HEK293T (cell line): Measurements from ENCODE around the gene DOK7.

ENCODE experiments used
- CTCF ChIA-PET: fragments of 350-600 bp; formaldehyde crosslinking; extraction: SDS; loops from one replicate; lab custom pipeline; 2021; ENCODE audit warnings: antibody characterized with exemption, inconsistent platforms; lab: Yijun Ruan, JAX
- POLR2A ChIA-PET: fragments of 350-600 bp; formaldehyde crosslinking; extraction: SDS; loops from one replicate; lab custom pipeline; 2020; ENCODE audit warnings: antibody characterized with exemption, inconsistent platforms; lab: Yijun Ruan, JAX
- DNase-seq: peaks from one replicate; pipeline ENCODE4 v3.0.0; 2012; ENCODE audit warnings: mixed read lengths; ENCODE audit errors: extremely low spot score
- ARNT ChIP-seq: fragments of 450-650 bp; IDR thresholded peaks from 2 replicates; pipeline ENCODE4 v1.6.1; 2017; ENCODE audit warnings: mild to moderate bottlenecking
- BHLHE40 ChIP-seq: fragments of 450-650 bp; IDR thresholded peaks from 2 replicates; pipeline ENCODE4 v1.6.1; 2016; ENCODE audit warnings: mild to moderate bottlenecking, moderate library complexity, borderline replicate concordance
- CTBP1 ChIP-seq: fragments of 450-650 bp; IDR thresholded peaks from 2 replicates; pipeline ENCODE4 v1.6.1; 2016; ENCODE audit warnings: borderline replicate concordance
- ELF4 ChIP-seq: fragments of 450-650 bp; IDR thresholded peaks from 2 replicates; pipeline ENCODE4 v1.6.1; 2017; ENCODE audit warnings: antibody characterized with exemption
- FOXA1 ChIP-seq: fragments of 450-650 bp; IDR thresholded peaks from 2 replicates; pipeline ENCODE4 v1.6.1; 2016; ENCODE audit warnings: mild to moderate bottlenecking
- FOXK2 ChIP-seq: fragments of 450-650 bp; IDR thresholded peaks from 2 replicates; pipeline ENCODE4 v1.6.1; 2016; ENCODE audit warnings: mild to moderate bottlenecking
- FOXM1 ChIP-seq: fragments of 450-650 bp; IDR thresholded peaks from 2 replicates; pipeline ENCODE4 v1.6.1; 2017; ENCODE audit warnings: mild to moderate bottlenecking, borderline replicate concordance
- HDGF ChIP-seq: fragments of 450-650 bp; IDR thresholded peaks from 2 replicates; pipeline ENCODE4 v1.6.1; 2017; ENCODE audit warnings: antibody characterized with exemption, borderline replicate concordance
- L3MBTL2 ChIP-seq: fragments of 450-650 bp; conservative IDR thresholded peaks from 2 replicates; pipeline ENCODE4 v1.6.1; 2016; ENCODE audit warnings: mild to moderate bottlenecking
- LEF1 ChIP-seq: fragments of 450-650 bp; IDR thresholded peaks from 2 replicates; pipeline ENCODE4 v1.6.1; 2017; ENCODE audit warnings: mild to moderate bottlenecking, borderline replicate concordance
- NFRKB ChIP-seq: fragments of 450-650 bp; IDR thresholded peaks from 2 replicates; pipeline ENCODE4 v1.6.1; 2016; ENCODE audit warnings: mild to moderate bottlenecking, moderate library complexity
- PKNOX1 ChIP-seq: fragments of 450-650 bp; IDR thresholded peaks from 2 replicates; pipeline ENCODE4 v1.6.1; 2016
- SP1 ChIP-seq: fragments of 450-650 bp; IDR thresholded peaks from 2 replicates; pipeline ENCODE4 v1.6.1; 2017
- SUZ12 ChIP-seq: fragments of 450-650 bp; IDR thresholded peaks from 2 replicates; pipeline ENCODE4 v1.6.1; 2016; ENCODE audit warnings: mild to moderate bottlenecking
- TARDBP ChIP-seq: fragments of 450-650 bp; IDR thresholded peaks from 2 replicates; pipeline ENCODE4 v1.6.1; 2016
- ZNF384 ChIP-seq: fragments of 450-650 bp; IDR thresholded peaks from 2 replicates; pipeline ENCODE4 v1.6.1; 2016

DOK7 gene

GRCh38 chr4:3429651-3430050 lies 33.5 kb upstream of the DOK7 start:
- CTCF ChIA-PET = interaction anchor here (0.6 to 1.0 kb wide), 3 partner anchors 14 to 377 kb away, joined by 3 read pairs; no protein-coding TSS in a partner anchor
- TF ChIP-seq L3MBTL2 = no peak
- no peak for TF ChIP-seq FOXK2
- no peak for TF ChIP-seq LEF1
- TF ChIP-seq PKNOX1 = no peak
- no peak for TF ChIP-seq TARDBP
- TF ChIP-seq SP1 = no peak
- TF ChIP-seq SUZ12 = no peak
- no peak for TF ChIP-seq ZNF384
- TF ChIP-seq NFRKB = no peak
- no peak for TF ChIP-seq BHLHE40
- no peak for TF ChIP-seq FOXA1
- no peak for TF ChIP-seq FOXM1
- TF ChIP-seq CTBP1 = no peak
- TF ChIP-seq ARNT = no peak
- no peak for TF ChIP-seq HDGF
- TF ChIP-seq ELF4 = no peak
- POLR2A ChIA-PET = interaction anchor here (1.5 kb wide), 1 partner anchor 84 kb away, joined by 3 read pairs; no protein-coding TSS in a partner anchor
- DNase-seq = no peak

- no peak for DNase-seq
- no peak for TF ChIP-seq ELF4
- TF ChIP-seq CTBP1 = no peak
- no peak for TF ChIP-seq BHLHE40
- no peak for TF ChIP-seq LEF1
- no peak for TF ChIP-seq NFRKB
- no peak for TF ChIP-seq ARNT
- TF ChIP-seq FOXK2 = no peak
- no peak for TF ChIP-seq ZNF384
- TF ChIP-seq TARDBP = no peak
- TF ChIP-seq HDGF = no peak
- no peak for TF ChIP-seq FOXA1
- TF ChIP-seq SP1 = no peak
- ChIA-PET CTCF (no interaction called here), POLR2A (no interaction called here)
Observed at GRCh38 chr4:3430524-3430923, 32.6 kb upstream of the DOK7 start.

GRCh38 chr4:3431446-3431993 lies 31.6 kb upstream of the DOK7 start:
- CTCF ChIA-PET = no interaction called here
- POLR2A ChIA-PET = no interaction called here

GRCh38 chr4:3432381-3432790 lies 30.7 kb upstream of the DOK7 start:
- TF ChIP-seq SUZ12 (no peak), FOXK2 (no peak), CTBP1 (no peak), FOXA1 (no peak), BHLHE40 (no peak), PKNOX1 (no peak), HDGF (no peak), LEF1 (no peak), ARNT (no peak), NFRKB (no peak), ZNF384 (no peak), SP1 (no peak), TARDBP (no peak), ELF4 (no peak), L3MBTL2 (no peak), FOXM1 (no peak)
- no peak for DNase-seq
- POLR2A ChIA-PET = no interaction called here
- CTCF ChIA-PET = no interaction called here

More at GRCh38 chr4:3431446-3431993, 31.6 kb upstream of the DOK7 start:
- no peak for DNase-seq
- TF ChIP-seq SUZ12 = no peak

DNA sequence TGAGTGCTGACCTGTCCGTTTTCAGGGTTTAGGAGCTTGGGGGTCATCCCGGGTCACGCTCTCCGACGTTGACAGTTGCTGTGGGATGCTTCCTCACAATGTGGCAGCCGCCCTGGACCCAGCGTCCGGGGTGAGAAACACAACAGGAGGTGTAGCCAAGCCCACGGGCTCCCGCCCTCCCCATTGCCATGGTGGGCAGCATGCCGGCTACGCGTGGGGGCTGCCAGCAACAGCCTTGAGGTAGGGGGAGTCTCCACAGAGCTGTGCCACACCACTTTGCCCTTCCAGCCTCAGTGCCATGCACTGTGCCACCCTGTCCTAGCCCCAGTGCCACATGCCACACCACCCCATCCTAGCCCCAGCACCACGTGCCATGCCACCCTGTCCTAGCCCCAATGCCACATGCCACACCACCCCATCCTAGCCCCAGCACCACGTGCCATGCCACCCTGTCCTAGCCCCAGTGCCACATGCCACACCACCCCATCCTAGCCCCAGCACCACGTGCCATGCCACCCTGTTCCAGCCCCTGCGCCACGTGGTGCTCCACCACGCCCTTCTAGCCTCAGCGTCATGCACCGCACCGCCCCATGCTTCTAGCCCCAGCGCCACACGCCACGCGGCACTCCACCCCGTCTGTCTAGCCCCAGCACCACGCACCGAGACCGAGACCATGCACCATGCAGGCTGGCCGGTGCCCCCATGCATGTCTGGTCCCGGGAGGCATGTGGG lies 29.8 kb upstream of the DOK7 start:
- ChIA-PET POLR2A (no interaction called here), CTCF (no interaction called here)
- TF ChIP-seq BHLHE40 = no peak
- TF ChIP-seq FOXM1 = no peak
- no peak for TF ChIP-seq FOXK2
- TF ChIP-seq L3MBTL2 = no peak
- no peak for TF ChIP-seq TARDBP
- TF ChIP-seq LEF1 = no peak
- TF ChIP-seq ARNT = no peak
- no peak for TF ChIP-seq HDGF
- no peak for TF ChIP-seq PKNOX1
- TF ChIP-seq FOXA1 = no peak

GRCh38 chr4:3434881-3435685 lies 28.0 kb upstream of the DOK7 start:
- no peak for DNase-seq
- ChIA-PET POLR2A (no interaction called here), CTCF (interaction anchor here (0.7 to 1.0 kb wide), 5 partner anchors 9 to 379 kb away, joined by 3 to 7 read pairs (median 3); no protein-coding TSS in a partner anchor)
- TF ChIP-seq NFRKB (no peak), ZNF384 (no peak), L3MBTL2 (no peak)

More for the DNA sequence above, 29.8 kb upstream of the DOK7 start:
- no peak for DNase-seq
